Measurements from ENCODE around the gene ATMIN.

Gene ATMIN

GRCh38 chr16:81061871-81062608 is 26.4 kb downstream of the ATMIN start:
- no peak for TF ChIP-seq CTCF (IDR thresholded peaks at IDR 0.05; ENCODE audit: insufficient read depth, low read depth, low read length, missing control alignments)
- H3K4me3 ChIP-seq (ENCODE audit: low read depth, low read length), result no peak overlapping the region
- no peak for DNase-seq (ENCODE audit: low read depth)

- H3K4me3 ChIP-seq (ENCODE audit: low read depth, low read length), result no peak overlapping the region
- no peak for TF ChIP-seq CTCF (IDR thresholded peaks at IDR 0.05; ENCODE audit: insufficient read depth, low read depth, low read length, missing control alignments)
- DNase-seq (ENCODE audit: low read depth), result no peak
Observed at GRCh38 chr16:81066681-81067080, 31.0 kb downstream of the ATMIN start.

- no peak for TF ChIP-seq CTCF (IDR thresholded peaks at IDR 0.05; ENCODE audit: insufficient read depth, low read depth, low read length, missing control alignments)
- H3K4me3 ChIP-seq (ENCODE audit: low read depth, low read length), result no peak overlapping the region
- no peak for DNase-seq (ENCODE audit: low read depth)
Observed at GRCh38 chr16:81067166-81067565, 31.5 kb downstream of the ATMIN start.

GRCh38 chr16:81069063-81069462 is 33.4 kb downstream of the ATMIN start:
- no peak overlapping the region for H3K4me3 ChIP-seq (ENCODE audit: low read depth, low read length)
- no peak for TF ChIP-seq CTCF (IDR thresholded peaks at IDR 0.05; ENCODE audit: insufficient read depth, low read depth, low read length, missing control alignments)
- DNase-seq (ENCODE audit: low read depth), result no peak

GRCh38 chr16:81070979-81071378 is 35.3 kb downstream of the ATMIN start:
- DNase-seq (ENCODE audit: low read depth), result no peak
- H3K4me3 ChIP-seq (ENCODE audit: low read depth, low read length), result no peak overlapping the region
- TF ChIP-seq CTCF (IDR thresholded peaks at IDR 0.05; ENCODE audit: insufficient read depth, low read depth, low read length, missing control alignments), result no peak

- no peak for TF ChIP-seq CTCF (IDR thresholded peaks at IDR 0.05; ENCODE audit: insufficient read depth, low read depth, low read length, missing control alignments)
Observed at GRCh38 chr16:81071805-81072204, 36.2 kb downstream of the ATMIN start.

More at GRCh38 chr16:81071805-81072204, 36.2 kb downstream of the ATMIN start:
- no peak overlapping the region for H3K4me3 ChIP-seq (ENCODE audit: low read depth, low read length)
- peak; percentile 8 for DNase-seq (ENCODE audit: low read depth)

Data from GM12865 (cell line).